IPS DF 19.7 (cell line): ENCODE data around the gene SLC6A9.

ENCODE experiments used
- DNase-seq: peaks from one replicate; pipeline ENCODE4 v3.0.0-alpha.2; 2013; ENCODE audit warnings: low read depth, low spot score

The SLC6A9 gene

GRCh38 chr1:44031252-44032169 is at the start of gene SLC6A9:
Gene SLC6A9 (minus strand): TSS chr1:44031462. CDS start chr1:44024277, 7,185 bp downstream.
- DNase-seq, result no peak

- DNase-seq, result no peak
These were observed 48.3 kb upstream of the SLC6A9 start for GRCh38 chr1:44079566-44079965.

DNA sequence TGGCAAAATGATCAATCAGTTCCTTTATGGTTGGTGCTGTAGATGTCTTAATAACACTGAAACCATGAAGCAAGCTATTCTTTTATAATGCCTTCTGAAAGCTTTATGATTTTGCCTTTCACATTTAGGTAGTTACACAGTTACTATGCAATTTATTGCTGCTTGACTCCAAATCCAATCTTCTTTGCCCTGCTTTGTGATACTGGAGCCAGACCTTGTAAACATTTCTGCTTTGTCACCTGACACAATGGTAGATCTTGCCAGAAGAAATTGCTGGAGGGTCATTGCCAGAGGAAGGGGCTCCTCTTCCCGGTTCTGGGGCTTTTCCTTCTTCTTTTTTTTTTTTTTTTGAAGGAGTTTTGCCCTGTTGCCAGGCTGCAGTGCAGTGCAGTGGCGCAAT is 46.8 kb upstream of the SLC6A9 start:
- DNase-seq, result no peak

DNA sequence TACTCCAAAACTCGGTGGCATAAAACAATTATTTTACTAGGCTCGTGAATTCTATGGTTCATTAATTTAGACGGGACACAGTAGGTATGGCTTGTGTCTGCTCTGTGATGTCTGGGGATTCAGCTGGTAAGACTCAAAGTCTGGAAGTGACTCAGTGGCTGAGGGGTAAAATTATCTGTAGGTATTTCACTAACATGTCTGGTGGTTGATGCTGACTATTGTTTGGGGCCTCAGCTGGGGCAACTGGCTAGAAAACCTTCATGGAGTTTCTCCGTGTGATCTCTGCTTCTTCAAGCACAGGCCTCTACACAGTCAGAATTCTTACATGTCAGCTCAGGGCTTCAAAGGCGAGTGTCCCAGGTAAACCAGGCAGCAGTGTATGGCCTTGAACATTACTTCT is 46.2 kb upstream of the SLC6A9 start:
- DNase-seq, result no peak

GRCh38 chr1:44076066-44076465 is 44.8 kb upstream of the SLC6A9 start:
- no peak for DNase-seq

DNA sequence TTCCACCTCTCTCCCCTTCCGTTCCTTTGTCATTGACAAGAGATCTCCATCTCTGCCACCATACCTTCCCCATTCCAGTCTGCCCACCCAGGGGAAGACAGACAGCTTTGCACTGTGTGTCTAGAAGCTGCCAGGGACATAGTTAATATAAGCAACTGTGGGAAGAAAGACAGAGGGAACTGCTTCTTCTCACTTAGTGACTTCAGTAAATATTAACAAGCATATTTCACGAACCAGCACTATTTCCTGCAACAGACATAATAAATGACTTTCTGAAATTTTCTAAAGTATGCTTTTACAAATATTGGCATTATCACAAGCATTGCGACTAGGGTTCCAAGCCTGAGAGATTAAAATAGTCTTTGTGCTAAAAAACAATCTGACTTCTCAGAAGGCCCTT is 43.2 kb upstream of the SLC6A9 start:
- no peak for DNase-seq

- no peak for DNase-seq
These were observed 42.3 kb upstream of the SLC6A9 start for GRCh38 chr1:44073528-44073927.

DNA sequence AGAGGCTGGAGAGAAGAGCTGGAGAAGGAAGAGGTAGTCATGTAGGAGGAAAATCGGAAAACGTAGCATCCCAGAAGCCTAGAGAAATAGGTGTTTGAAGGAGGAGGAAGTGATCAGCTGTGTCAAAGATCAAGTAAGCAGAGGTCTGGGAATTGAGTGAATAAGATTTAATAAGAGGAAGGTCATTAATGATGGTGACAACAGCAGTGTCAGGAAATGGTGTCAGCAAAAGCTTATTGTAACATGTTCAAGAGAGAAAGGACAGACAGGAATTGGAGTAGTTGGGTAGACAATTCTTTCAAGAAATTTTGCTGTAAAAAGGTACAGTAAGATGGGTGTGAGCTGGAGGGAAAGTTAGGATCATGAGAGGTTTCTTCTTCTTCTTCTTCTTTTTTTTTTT is 41.6 kb upstream of the SLC6A9 start:
- no peak for DNase-seq

- DNase-seq, result no peak
These were observed 40.9 kb upstream of the SLC6A9 start for GRCh38 chr1:44072204-44072603.

GRCh38 chr1:44071461-44071860 is 40.2 kb upstream of the SLC6A9 start:
- DNase-seq, result no peak

DNA sequence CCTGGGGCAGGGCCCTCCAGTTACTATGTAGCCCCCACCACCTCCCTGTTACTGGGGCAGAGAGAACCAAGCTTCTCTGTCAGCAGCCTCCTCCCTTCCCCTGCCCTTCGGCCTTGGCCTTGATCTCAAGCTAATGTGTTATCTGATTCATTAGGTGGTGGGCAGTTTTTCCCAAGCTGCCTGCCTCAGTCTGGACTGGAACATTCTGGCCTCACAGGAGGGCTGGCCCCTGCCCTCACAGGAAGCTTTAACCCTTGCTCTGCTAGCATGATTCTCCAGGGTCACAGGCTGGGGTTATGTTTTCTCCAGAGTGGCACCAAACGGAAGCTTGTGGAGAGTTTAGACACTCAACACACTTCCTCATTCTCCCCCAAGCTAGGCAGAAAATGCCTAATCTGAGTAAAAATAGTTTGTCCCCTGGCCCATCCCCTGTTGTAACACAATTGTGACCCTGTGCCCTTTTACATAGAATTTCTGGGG is 37.2 kb upstream of the SLC6A9 start:
- no peak for DNase-seq

DNA sequence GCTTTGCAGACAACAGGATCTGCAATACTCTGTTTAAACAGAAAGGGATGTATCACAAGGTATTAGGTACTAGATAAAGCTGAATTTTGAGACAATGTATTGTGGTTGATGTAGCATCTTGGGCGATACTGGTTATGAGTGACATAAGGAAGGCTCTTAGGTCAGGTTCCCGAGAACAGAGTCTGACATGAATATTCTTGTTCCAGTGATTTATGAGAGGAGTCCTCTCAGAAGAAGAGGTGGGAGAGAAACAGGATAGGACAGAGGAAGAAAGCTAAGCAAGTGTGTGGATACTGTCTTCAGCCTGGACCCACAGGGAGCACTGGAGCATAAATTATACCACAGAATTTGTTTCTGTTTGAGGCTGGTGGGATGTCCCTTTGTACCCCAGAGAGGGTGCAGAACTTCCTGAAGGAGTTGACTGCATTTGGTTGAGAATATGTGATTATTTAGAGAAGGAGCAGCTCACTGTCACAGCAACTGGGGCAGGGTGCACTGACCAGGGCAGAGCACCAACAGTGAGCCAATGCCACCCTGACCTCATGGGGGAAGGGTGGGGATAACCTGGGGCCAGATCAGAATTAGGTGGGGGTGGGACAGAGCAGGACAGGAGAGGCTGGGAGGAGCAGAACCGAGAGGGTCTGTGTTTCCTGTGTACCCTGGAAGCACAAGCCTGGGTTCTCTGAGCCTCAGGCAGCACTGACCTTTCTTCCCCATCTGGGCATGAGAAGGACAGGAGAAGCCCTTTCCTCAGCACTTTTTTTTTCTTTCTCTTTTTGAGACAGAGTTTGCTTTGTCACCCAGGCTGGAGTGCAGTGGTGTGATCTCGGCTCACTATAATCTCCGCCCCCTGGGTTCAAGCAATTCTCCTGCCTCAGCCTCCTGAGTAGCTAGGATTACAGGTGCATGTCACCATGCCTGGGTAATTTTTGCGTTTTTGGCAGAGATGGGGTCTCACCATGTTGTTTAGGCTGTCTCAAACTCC is 36.3 kb upstream of the SLC6A9 start:
- DNase-seq, result no peak

DNA sequence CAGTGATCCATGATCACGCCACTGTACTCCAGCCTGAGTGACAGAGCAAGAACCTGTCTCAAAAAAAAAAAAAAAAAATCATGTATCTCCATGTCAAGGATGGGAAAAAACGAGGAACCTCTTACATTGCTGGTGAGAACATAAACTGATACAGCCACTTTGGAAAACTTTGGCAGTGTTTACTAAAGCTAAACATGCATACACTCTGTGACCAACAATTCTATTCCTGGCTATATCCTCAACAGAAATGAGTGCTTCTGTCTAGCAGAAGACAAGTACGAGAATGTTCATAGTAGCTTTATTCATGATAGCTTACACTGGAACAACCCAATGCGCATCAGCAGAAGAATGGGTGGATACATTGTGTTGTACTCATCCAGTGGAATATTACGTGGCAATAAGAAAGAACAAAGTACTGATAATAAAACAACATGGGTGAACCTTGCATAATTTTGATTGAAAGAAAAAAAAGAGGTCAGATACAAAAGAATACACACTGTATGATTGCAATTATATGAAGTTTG is 31.5 kb upstream of the SLC6A9 start:
- DNase-seq, result no peak

- DNase-seq, result no peak
These were observed 30.6 kb upstream of the SLC6A9 start for GRCh38 chr1:44061857-44062256.

DNA sequence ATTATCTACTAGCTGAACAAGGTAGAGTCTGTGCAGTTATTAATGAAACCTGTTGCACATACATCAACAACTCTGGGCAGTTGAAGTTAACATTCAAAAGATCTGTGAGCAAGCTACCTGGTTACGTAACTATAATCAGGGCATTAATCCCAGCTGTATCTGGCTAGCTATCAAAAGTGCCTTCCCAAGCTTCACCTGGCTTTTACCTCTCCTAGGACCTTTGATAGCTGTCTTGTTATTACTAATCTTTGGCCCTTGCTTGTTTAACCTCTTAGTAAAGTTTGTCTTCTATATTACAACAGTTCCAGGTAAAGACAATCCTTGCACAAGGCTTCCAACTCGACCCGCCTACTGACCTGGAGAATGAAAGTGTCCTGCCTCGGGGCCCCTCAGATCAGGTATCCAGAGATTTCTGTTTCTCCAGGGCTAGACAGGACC is 29.6 kb upstream of the SLC6A9 start:
- no peak for DNase-seq

- DNase-seq, result no peak
These were observed 28.5 kb upstream of the SLC6A9 start for GRCh38 chr1:44059664-44060355.

GRCh38 chr1:44059212-44059611 is 27.9 kb upstream of the SLC6A9 start:
- no peak for DNase-seq

- no peak for DNase-seq
These were observed 26.0 kb upstream of the SLC6A9 start for GRCh38 chr1:44057293-44057692.

DNA sequence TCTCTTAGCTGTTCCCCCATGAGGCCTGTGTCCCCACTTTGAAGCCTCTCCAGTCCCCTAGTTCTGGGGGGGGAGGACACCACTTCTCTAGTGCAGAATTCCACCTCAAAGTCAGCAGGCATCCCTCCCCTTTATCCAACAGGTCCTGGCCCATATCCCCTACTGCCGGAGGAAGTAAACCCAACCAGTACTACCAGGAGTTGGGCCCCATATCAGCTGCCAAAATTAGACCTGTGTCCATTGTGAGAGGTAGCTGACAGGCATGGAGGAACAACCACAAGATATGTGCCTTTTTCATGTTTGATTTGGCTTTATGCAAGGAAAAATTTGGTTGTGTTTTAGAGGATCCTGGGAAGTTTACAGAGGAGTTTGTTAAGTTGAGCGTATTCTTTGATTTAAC is 22.1 kb upstream of the SLC6A9 start:
- DNase-seq, result no peak

DNA sequence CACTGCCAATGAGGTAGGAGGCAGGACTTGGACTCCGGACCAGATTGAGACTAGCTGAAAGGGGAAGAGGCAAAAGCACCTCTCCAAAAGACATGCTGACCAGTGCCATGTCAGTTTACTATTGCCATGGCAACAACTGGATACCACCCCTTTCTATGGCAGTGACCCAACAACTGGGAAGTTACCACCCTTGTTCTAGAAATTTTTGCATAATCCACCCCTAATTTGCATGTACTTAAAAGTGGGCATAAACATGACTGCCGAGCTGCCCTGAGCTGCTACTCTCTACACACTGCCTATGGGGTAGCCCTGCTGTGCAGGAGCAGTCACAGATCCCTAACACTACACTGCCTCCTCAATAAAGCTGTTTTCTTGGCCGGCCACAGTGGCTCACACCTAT is 19.0 kb upstream of the SLC6A9 start:
- no peak for DNase-seq

GRCh38 chr1:44049839-44050238 is 18.6 kb upstream of the SLC6A9 start:
- DNase-seq, result no peak
